ENCODE data around the gene POMT1. TPM values are rescaled to one million over a fixed set of nuclear protein-coding genes. Genes with fewer than 3 reads are reported as not detected.

The POMT1 gene
- total RNA-seq, 1 donor from 2014 or later: 46.7 TPM

- Mint-ChIP-seq H3K4me3 (ENCODE audit: unreplicated experiment) (no peak overlapping the region), H3K27ac (ENCODE audit: unreplicated experiment) (no peak overlapping the region), H3K4me1 (ENCODE audit: low read depth) (no peaks in the 10 kb centered on the region), H3K27me3 (ENCODE audit: low read depth) (no peaks in the 10 kb centered on the region), H3K9me3 (ENCODE audit: low read depth) (no peaks in the 10 kb centered on the region), H3K36me3 (ENCODE audit: low read depth) (peaks cover 63% of the 10 kb centered on the region)
- no peak for TF ChIP-seq CTCF (IDR thresholded peaks at IDR 0.05)
- DNase-seq (ENCODE audit: low spot score): peak; percentile 79
Observed at GRCh38 chr9:131492070-131492469, 10.6 kb upstream of the POMT1 start.

GRCh38 chr9:131494296-131494870 is 8.3 kb upstream of the POMT1 start:
- Mint-ChIP-seq H3K27me3 (ENCODE audit: low read depth) (no peaks in the 10 kb centered on the region), H3K27ac (ENCODE audit: unreplicated experiment) (no peak overlapping the region), H3K4me1 (ENCODE audit: low read depth) (no peaks in the 10 kb centered on the region), H3K4me3 (ENCODE audit: unreplicated experiment) (no peak overlapping the region), H3K36me3 (ENCODE audit: low read depth) (peaks cover 55% of the 10 kb centered on the region), H3K9me3 (ENCODE audit: low read depth) (no peaks in the 10 kb centered on the region)
- no peak for TF ChIP-seq CTCF (IDR thresholded peaks at IDR 0.05)
- DNase-seq (ENCODE audit: low spot score): no peak

GRCh38 chr9:131495785-131496184 is 6.9 kb upstream of the POMT1 start:
- no peak for TF ChIP-seq CTCF (IDR thresholded peaks at IDR 0.05)
- H3K27me3 Mint-ChIP-seq (ENCODE audit: low read depth): no peaks in the 10 kb centered on the region
- peaks cover 46% of the 10 kb centered on the region for H3K36me3 Mint-ChIP-seq (ENCODE audit: low read depth)
- peaks cover 3% of the 10 kb centered on the region for H3K4me1 Mint-ChIP-seq (ENCODE audit: low read depth)
- no peak overlapping the region for H3K27ac Mint-ChIP-seq (ENCODE audit: unreplicated experiment)
- no peak for DNase-seq (ENCODE audit: low spot score)
- no peak overlapping the region for H3K4me3 Mint-ChIP-seq (ENCODE audit: unreplicated experiment)
- no peaks in the 10 kb centered on the region for H3K9me3 Mint-ChIP-seq (ENCODE audit: low read depth)

- no peaks in the 10 kb centered on the region for H3K9me3 Mint-ChIP-seq (ENCODE audit: low read depth)
- TF ChIP-seq CTCF (IDR thresholded peaks at IDR 0.05): no peak
- H3K27me3 Mint-ChIP-seq (ENCODE audit: low read depth): no peaks in the 10 kb centered on the region
- H3K4me3 Mint-ChIP-seq (ENCODE audit: unreplicated experiment): no peak overlapping the region
- DNase-seq (ENCODE audit: low spot score): no peak
- peaks cover 11% of the 10 kb centered on the region for H3K4me1 Mint-ChIP-seq (ENCODE audit: low read depth)
- peaks cover 38% of the 10 kb centered on the region for H3K36me3 Mint-ChIP-seq (ENCODE audit: low read depth)
- H3K27ac Mint-ChIP-seq (ENCODE audit: unreplicated experiment): no peak overlapping the region
Observed at GRCh38 chr9:131496844-131497405, 5.8 kb upstream of the POMT1 start.

- Mint-ChIP-seq H3K27me3 (ENCODE audit: low read depth) (no peaks in the 10 kb centered on the region), H3K4me3 (ENCODE audit: unreplicated experiment) (no peak overlapping the region), H3K9me3 (ENCODE audit: low read depth) (no peaks in the 10 kb centered on the region), H3K36me3 (ENCODE audit: low read depth) (peaks cover 21% of the 10 kb centered on the region), H3K27ac (ENCODE audit: unreplicated experiment) (no peak overlapping the region), H3K4me1 (ENCODE audit: low read depth) (peaks cover 24% of the 10 kb centered on the region)
- DNase-seq (ENCODE audit: low spot score): no peak
- no peak for TF ChIP-seq CTCF (IDR thresholded peaks at IDR 0.05)
Observed at GRCh38 chr9:131499254-131499767, 3.4 kb upstream of the POMT1 start.

All from chondrocyte (in vitro differentiated cells).